Spleen (tissue), 7 donors: ENCODE results near the gene PLA2G3.

ENCODE experiments used
- POLR2A ChIP-seq, 3 donors: fragments of 450-650 bp; IDR thresholded peaks; one replicate each; pipeline ENCODE4 v1.5.1; 2017; ENCODE audit warnings: antibody characterized with exemption in 3 of 3, mild to moderate bottlenecking in 1 of 3
- TF ChIP-seq, protein P1 (sequence below), 11 experiments: fragments of 200-600 bp in 7 of 11; fragments of 450-650 bp in 4 of 11; sonication (generic) in 4 of 11; IDR thresholded peaks in 8 of 11; conservative IDR thresholded peaks in 3 of 11; 1 replicate in 7 of 11; 2 replicates in 4 of 11; pipeline versions ENCODE4 v1.4.0 to v1.8.0; 2016 to 2021; ENCODE audit warnings: antibody characterized with exemption in 11 of 11, inconsistent platforms in 4 of 11, mild to moderate bottlenecking in 1 of 11
- donor health status: DM: no; HTN: no; CAD: no; lungs with moderate emphysema.
- donor health status: DM: no; HTN: no; CAD: no.
- donor health status: DM: no; HTN: no; CAD: no.

DNA sequence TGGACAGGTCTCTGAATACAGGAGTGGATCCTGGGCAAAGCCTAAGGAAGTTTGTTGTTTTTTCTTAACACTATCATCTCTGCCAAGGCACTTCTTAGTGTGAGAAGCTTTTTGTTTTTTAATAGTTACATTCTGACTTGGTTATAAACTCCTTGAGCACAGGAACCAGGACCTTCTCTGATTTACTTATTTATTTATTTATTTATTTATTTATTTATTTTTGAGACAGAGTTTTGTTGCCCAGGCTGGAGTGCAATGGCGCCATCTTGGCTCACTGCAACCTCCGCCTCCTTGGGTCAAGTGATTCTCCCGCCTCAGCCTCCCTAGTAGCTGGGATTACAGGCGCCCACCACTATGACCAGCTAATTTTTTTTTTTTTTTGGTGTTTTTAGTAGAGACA is 30.7 kb upstream of the PLA2G3 start:
- TF ChIP-seq, protein P1, sequence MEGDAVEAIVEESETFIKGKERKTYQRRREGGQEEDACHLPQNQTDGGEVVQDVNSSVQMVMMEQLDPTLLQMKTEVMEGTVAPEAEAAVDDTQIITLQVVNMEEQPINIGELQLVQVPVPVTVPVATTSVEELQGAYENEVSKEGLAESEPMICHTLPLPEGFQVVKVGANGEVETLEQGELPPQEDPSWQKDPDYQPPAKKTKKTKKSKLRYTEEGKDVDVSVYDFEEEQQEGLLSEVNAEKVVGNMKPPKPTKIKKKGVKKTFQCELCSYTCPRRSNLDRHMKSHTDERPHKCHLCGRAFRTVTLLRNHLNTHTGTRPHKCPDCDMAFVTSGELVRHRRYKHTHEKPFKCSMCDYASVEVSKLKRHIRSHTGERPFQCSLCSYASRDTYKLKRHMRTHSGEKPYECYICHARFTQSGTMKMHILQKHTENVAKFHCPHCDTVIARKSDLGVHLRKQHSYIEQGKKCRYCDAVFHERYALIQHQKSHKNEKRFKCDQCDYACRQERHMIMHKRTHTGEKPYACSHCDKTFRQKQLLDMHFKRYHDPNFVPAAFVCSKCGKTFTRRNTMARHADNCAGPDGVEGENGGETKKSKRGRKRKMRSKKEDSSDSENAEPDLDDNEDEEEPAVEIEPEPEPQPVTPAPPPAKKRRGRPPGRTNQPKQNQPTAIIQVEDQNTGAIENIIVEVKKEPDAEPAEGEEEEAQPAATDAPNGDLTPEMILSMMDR (IDR thresholded peaks at IDR 0.05 in 8 of 11, conservative IDR thresholded peaks at IDR 0.05 in 3 of 11) = no peak
- TF ChIP-seq POLR2A (IDR thresholded peaks at IDR 0.05) = no peak
